HepG2 (cell line): ENCODE results near the gene MRPL58. TPM values are rescaled to one million over a fixed set of nuclear protein-coding genes. Genes with fewer than 3 reads are reported as not detected.

Experiments
- ARNT ChIP-seq: fragments of 450-650 bp; IDR thresholded peaks from 2 replicates; pipeline ENCODE4 v1.6.1; 2017
- FOXO1 ChIP-seq: sonication (generic); formaldehyde crosslinking; IDR thresholded peaks from 2 replicates; pipeline ENCODE4 v1.4.0; 2020; ENCODE audit warnings: missing genetic modification reagents
- MEIS1 ChIP-seq: sonication (generic); formaldehyde crosslinking; IDR thresholded peaks from 2 replicates; pipeline ENCODE4 v1.9.0; 2021; ENCODE audit warnings: mild to moderate bottlenecking, missing genetic modification reagents, moderate library complexity, borderline replicate concordance
- NFE2 ChIP-seq: sonication (generic); formaldehyde crosslinking; IDR thresholded peaks from 2 replicates; pipeline ENCODE4 v1.4.0; 2020; ENCODE audit warnings: missing genetic modification reagents
- NFE2L2 ChIP-seq: fragments of 150-350 bp; IDR thresholded peaks from 2 replicates; pipeline ENCODE4 v1.6.1; 2014; ENCODE audit warnings: low read length
- SNRNP70 ChIP-seq: fragments of 200-400 bp; formaldehyde crosslinking; IDR thresholded peaks from 2 replicates; pipeline ENCODE4 v1.6.1; 2017; ENCODE audit warnings: mild to moderate bottlenecking, low read depth, low read length, moderate library complexity
- TBX3 ChIP-seq: fragments of 450-650 bp; IDR thresholded peaks from 2 replicates; pipeline ENCODE4 v1.6.1; 2017; ENCODE audit warnings: antibody characterized with exemption, mild to moderate bottlenecking, inconsistent platforms, borderline replicate concordance
- ZNF142 ChIP-seq: sonication (generic); formaldehyde crosslinking; IDR thresholded peaks from 2 replicates; pipeline ENCODE4 v1.4.0; 2020; ENCODE audit warnings: missing genetic modification reagents
- ZNF468 ChIP-seq: sonication (generic); formaldehyde crosslinking; IDR thresholded peaks from 2 replicates; pipeline ENCODE4 v1.8.0; 2022; ENCODE audit warnings: mild to moderate bottlenecking, moderate library complexity, missing genetic modification reagents
- ZNF709 ChIP-seq: sonication (generic); formaldehyde crosslinking; IDR thresholded peaks from 2 replicates; pipeline ENCODE4 v1.5.0; 2020; ENCODE audit warnings: mild to moderate bottlenecking, missing genetic modification reagents
- ZSCAN29 ChIP-seq: sonication (generic); formaldehyde crosslinking; conservative IDR thresholded peaks from 2 replicates; pipeline ENCODE4 v1.4.0; 2020; ENCODE audit warnings: mild to moderate bottlenecking, missing genetic modification reagents
- polyA plus RNA-seq, 8 experiments: library from polyadenylated mRNA; depleted of rRNA in 3 of 8; stranded (reverse) in 7 of 8; unstranded in 1 of 8; fragments of >200 nt; fragmentation: Illumina TruSeq in 4 of 8; extraction: Trizol in 4 of 8; gene quantifications; 2 replicates each; pipeline versions ENCODE4 v1.2.1 to v1.2.3, GENCODE V29; 2011 to 2016; ENCODE audit warnings: low read depth in 4 of 8, missing spikeins in 1 of 8, mixed read lengths in 1 of 8; ENCODE audit not compliant: insufficient read depth in 1 of 8
- total RNA-seq, 5 experiments: library from RNA; depleted of rRNA; stranded (reverse); fragments of >200 nt; fragmentation: Illumina TruSeq; extraction: Trizol; gene quantifications; 2 replicates each; pipeline ENCODE4 v1.2.3, GENCODE V29; 2016; ENCODE audit warnings: low read depth in 1 of 5

MRPL58 gene
- total and polyA plus RNA-seq, 2 of the 13 experiments (the other 11 are each of a cell fraction or from before 2014, with no cell fraction given): 44.9 to 68.9 TPM

GRCh38 chr17:75034236-75034908 is 21.9 kb downstream of the MRPL58 start (continued):
- TF ChIP-seq ZSCAN29 (CRISPR knock-in tag) (peak; percentile 27; the same call in 1 of the 2 replicates), MEIS1 (CRISPR knock-in tag) (peak; percentile 93), ARNT (no peak), SNRNP70 (no peak), ZNF468 (CRISPR knock-in tag) (no peak; the same call in 1 of the 2 replicates), FOXO1 (CRISPR knock-in tag) (peak; percentile 85), ZNF709 (peak; percentile 91; the same call in 1 of the 2 replicates), TBX3 (peak; percentile 75), NFE2L2 (no peak), NFE2 (CRISPR knock-in tag) (no peak), ZNF142 (0 out of 2 replicates have a peak, but pooled peaks have one; percentile 62)
